HL-60 (cell line): ENCODE results near the gene TEDC2.

Experiments
- POLR2AphosphoS5 ChIP-seq: IDR thresholded peaks from 2 replicates; pipeline ENCODE4 v1.6.1; 2012; ENCODE audit warnings: low read depth
- TF ChIP-seq, protein P1 (sequence below): IDR thresholded peaks from one replicate; pipeline ENCODE4 v1.5.1; 2011; ENCODE audit warnings: low read length, control low read depth, inconsistent platforms; ENCODE audit not compliant: insufficient read depth

DNA sequence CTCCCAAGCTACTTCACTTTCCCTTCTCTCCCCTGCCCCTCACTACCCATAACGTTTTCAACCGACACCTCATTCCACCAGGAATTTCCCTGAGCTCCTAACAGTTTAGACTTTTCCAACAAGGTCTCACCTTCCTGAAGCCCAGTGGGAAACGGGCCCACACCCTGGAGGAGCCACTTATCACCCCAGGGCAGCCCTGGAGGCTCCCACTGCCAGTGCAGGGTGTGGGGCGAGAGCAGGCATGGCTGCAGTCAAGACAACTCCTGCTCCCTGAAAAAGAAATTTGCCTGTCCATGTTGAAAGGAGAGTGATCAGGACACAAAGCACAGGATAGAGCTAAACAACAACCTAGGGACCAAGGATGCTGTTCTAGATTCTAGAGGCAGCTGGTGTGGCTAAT, 32.4 kb upstream of the TEDC2 start:
- TF ChIP-seq, protein P1, sequence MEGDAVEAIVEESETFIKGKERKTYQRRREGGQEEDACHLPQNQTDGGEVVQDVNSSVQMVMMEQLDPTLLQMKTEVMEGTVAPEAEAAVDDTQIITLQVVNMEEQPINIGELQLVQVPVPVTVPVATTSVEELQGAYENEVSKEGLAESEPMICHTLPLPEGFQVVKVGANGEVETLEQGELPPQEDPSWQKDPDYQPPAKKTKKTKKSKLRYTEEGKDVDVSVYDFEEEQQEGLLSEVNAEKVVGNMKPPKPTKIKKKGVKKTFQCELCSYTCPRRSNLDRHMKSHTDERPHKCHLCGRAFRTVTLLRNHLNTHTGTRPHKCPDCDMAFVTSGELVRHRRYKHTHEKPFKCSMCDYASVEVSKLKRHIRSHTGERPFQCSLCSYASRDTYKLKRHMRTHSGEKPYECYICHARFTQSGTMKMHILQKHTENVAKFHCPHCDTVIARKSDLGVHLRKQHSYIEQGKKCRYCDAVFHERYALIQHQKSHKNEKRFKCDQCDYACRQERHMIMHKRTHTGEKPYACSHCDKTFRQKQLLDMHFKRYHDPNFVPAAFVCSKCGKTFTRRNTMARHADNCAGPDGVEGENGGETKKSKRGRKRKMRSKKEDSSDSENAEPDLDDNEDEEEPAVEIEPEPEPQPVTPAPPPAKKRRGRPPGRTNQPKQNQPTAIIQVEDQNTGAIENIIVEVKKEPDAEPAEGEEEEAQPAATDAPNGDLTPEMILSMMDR, result no peak
- TF ChIP-seq POLR2AphosphoS5, result no peak
